ENCODE data around the gene RBSN. TPM values are rescaled to one million over a fixed set of nuclear protein-coding genes. Genes with fewer than 3 reads are reported as not detected.

Gene RBSN
- total RNA-seq, 1 experiment from 2014 or later, result 15.1 TPM

GRCh38 chr3:15066467-15066866 is 32.5 kb downstream of the RBSN start:
- no peak for DNase-seq (ENCODE audit: low read depth)
- in situ Hi-C loops (cut with HindIII; ENCODE audit: low pct_unique_long_range_greater_than_20kb, low sequenced_read_pairs), result no loop called here

GRCh38 chr3:15065550-15066007 is 33.4 kb downstream of the RBSN start:
- in situ Hi-C loops (cut with HindIII; ENCODE audit: low pct_unique_long_range_greater_than_20kb, low sequenced_read_pairs), result no loop called here
- DNase-seq (ENCODE audit: low read depth), result no peak

GRCh38 chr3:15064835-15065549 is 34.0 kb downstream of the RBSN start, which contains the start of gene MRPS25:
Gene MRPS25, minus strand, starts transcription at chr3:15065315. Its CDS starts 121 bp downstream, at chr3:15065194.
- peak; percentile 70 for DNase-seq (ENCODE audit: low read depth)
- in situ Hi-C loops (cut with HindIII; ENCODE audit: low pct_unique_long_range_greater_than_20kb, low sequenced_read_pairs), result no loop called here

- in situ Hi-C loops (cut with HindIII; ENCODE audit: low pct_unique_long_range_greater_than_20kb, low sequenced_read_pairs), result no loop called here
- DNase-seq (ENCODE audit: low read depth), result no peak
Measured at GRCh38 chr3:15064299-15064834, 34.6 kb downstream of the RBSN start.

GRCh38 chr3:15063656-15064286 is 35.2 kb downstream of the RBSN start:
- in situ Hi-C loops (cut with HindIII; ENCODE audit: low pct_unique_long_range_greater_than_20kb, low sequenced_read_pairs), result no loop called here

GRCh38 chr3:15063238-15063637 is 35.7 kb downstream of the RBSN start:
- in situ Hi-C loops (cut with HindIII; ENCODE audit: low pct_unique_long_range_greater_than_20kb, low sequenced_read_pairs), result no loop called here
- no peak for DNase-seq (ENCODE audit: low read depth)

More at GRCh38 chr3:15063656-15064286, 35.2 kb downstream of the RBSN start:
- no peak for DNase-seq (ENCODE audit: low read depth)

GRCh38 chr3:15060029-15060428 is 38.9 kb downstream of the RBSN start:
- in situ Hi-C loops (cut with HindIII; ENCODE audit: low pct_unique_long_range_greater_than_20kb, low sequenced_read_pairs), result no loop called here
- DNase-seq (ENCODE audit: low read depth), result no peak

GRCh38 chr3:15056676-15057404 is 42.1 kb downstream of the RBSN start:
- in situ Hi-C loops (cut with HindIII; ENCODE audit: low pct_unique_long_range_greater_than_20kb, low sequenced_read_pairs), result no loop called here
- DNase-seq (ENCODE audit: low read depth), result no peak

GRCh38 chr3:15055019-15055557 is 43.9 kb downstream of the RBSN start:
- DNase-seq (ENCODE audit: low read depth), result no peak
- in situ Hi-C loops (cut with HindIII; ENCODE audit: low pct_unique_long_range_greater_than_20kb, low sequenced_read_pairs), result no loop called here

- in situ Hi-C loops (cut with HindIII; ENCODE audit: low pct_unique_long_range_greater_than_20kb, low sequenced_read_pairs), result no loop called here
- no peak for DNase-seq (ENCODE audit: low read depth)
Measured at GRCh38 chr3:15053541-15053940, 45.4 kb downstream of the RBSN start.

GRCh38 chr3:15052335-15053242 is 46.4 kb downstream of the RBSN start:
- in situ Hi-C loops (cut with HindIII; ENCODE audit: low pct_unique_long_range_greater_than_20kb, low sequenced_read_pairs), result no loop called here
- DNase-seq (ENCODE audit: low read depth), result no peak

GRCh38 chr3:15051531-15051930 is 47.4 kb downstream of the RBSN start:
- DNase-seq (ENCODE audit: low read depth), result peak; percentile 19
- in situ Hi-C loops (cut with HindIII; ENCODE audit: low pct_unique_long_range_greater_than_20kb, low sequenced_read_pairs), result no loop called here

- DNase-seq (ENCODE audit: low read depth), result no peak
- in situ Hi-C loops (cut with HindIII; ENCODE audit: low pct_unique_long_range_greater_than_20kb, low sequenced_read_pairs), result no loop called here
Measured at GRCh38 chr3:15050405-15051092, 48.4 kb downstream of the RBSN start.

GRCh38 chr3:15049584-15049983 is 49.4 kb downstream of the RBSN start:
- no peak for DNase-seq (ENCODE audit: low read depth)
- in situ Hi-C loops (cut with HindIII; ENCODE audit: low pct_unique_long_range_greater_than_20kb, low sequenced_read_pairs), result no loop called here

- in situ Hi-C loops (cut with HindIII; ENCODE audit: low pct_unique_long_range_greater_than_20kb, low sequenced_read_pairs), result no loop called here
- no peak for DNase-seq (ENCODE audit: low read depth)
Measured at GRCh38 chr3:15045667-15046066, 53.3 kb downstream of the RBSN start.

- in situ Hi-C loops (cut with HindIII; ENCODE audit: low pct_unique_long_range_greater_than_20kb, low sequenced_read_pairs), result no loop called here
- DNase-seq (ENCODE audit: low read depth), result no peak
Measured at GRCh38 chr3:15044326-15044725, 54.6 kb downstream of the RBSN start.
